ENCODE measurements around the gene GAPDH.

DNA sequence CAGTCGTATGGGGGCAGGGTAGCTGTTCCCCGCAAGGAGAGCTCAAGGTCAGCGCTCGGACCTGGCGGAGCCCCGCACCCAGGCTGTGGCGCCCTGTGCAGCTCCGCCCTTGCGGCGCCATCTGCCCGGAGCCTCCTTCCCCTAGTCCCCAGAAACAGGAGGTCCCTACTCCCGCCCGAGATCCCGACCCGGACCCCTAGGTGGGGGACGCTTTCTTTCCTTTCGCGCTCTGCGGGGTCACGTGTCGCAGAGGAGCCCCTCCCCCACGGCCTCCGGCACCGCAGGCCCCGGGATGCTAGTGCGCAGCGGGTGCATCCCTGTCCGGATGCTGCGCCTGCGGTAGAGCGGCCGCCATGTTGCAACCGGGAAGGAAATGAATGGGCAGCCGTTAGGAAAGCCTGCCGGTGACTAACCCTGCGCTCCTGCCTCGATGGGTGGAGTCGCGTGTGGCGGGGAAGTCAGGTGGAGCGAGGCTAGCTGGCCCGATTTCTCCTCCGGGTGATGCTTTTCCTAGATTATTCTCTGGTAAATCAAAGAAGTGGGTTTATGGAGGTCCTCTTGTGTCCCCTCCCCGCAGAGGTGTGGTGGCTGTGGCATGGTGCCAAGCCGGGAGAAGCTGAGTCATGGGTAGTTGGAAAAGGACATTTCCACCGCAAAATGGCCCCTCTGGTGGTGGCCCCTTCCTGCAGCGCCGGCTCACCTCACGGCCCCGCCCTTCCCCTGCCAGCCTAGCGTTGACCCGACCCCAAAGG lies 804 bp downstream of the GAPDH start:
- TF ChIP-seq POLR2AphosphoS5 (IDR thresholded peaks at IDR 0.05) = peak in 2 of 3 donors; percentile 86 to 91
- TF ChIP-seq CTCF (IDR thresholded peaks at IDR 0.05) = no peak

All from suprapubic skin (tissue), 3 donors.